HG03097 (cell line): ENCODE data around the gene MBD4.
"Not testable (repeated sequence)": the region's sequence is repeated elsewhere in the genome, so short reads cannot be mapped to it uniquely, and the experiment has no call there.

Experiments used
- ATAC-seq: cut with Tn5 transposase; IDR thresholded peaks from one replicate; pipeline ENCODE4 v1.9.1; 2021; ENCODE audit not compliant: unreplicated experiment, low FRiP score

The MBD4 gene

DNA sequence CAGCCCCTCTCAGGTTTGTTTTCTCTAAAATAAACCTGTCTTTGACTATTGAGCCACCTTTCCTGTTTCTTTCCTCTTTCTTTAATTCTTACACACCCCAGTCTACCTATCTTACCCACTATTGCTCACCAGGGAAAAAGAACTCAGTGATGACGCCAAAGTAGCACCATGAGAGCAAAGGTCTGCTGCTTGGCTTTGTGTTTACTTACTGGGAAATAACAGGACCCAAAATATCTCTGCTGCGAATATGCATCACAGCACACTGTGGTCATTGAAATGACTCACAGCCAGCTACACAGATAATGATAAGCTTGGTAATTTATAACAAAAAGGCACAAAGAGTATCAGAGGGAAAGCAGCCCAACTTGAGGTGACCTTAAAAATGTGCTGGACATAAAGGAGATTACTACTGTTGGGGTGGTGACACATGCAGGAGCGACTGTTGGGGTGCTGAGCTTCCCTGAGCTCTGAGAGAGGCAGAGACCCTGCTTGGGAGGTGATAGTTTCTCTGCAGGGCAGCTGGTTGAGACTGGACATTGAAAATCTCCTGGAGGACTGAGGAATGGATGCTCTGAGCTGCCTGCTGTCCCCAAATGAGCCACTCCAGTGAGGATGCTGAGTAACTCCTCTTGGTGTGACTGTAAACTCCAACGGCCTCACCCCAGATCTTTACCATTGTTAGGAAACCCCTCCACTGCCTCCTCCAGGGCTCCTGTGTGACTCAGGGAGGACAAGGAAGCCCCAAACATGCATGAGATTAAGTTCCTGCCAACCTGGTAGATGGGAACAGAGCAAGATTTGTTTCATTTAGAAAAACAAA lies 25.9 kb downstream of the MBD4 start:
- no peak for ATAC-seq

- not testable (repeated sequence) for ATAC-seq
Measured at GRCh38 chr3:129413238-129413637, 26.5 kb downstream of the MBD4 start.

DNA sequence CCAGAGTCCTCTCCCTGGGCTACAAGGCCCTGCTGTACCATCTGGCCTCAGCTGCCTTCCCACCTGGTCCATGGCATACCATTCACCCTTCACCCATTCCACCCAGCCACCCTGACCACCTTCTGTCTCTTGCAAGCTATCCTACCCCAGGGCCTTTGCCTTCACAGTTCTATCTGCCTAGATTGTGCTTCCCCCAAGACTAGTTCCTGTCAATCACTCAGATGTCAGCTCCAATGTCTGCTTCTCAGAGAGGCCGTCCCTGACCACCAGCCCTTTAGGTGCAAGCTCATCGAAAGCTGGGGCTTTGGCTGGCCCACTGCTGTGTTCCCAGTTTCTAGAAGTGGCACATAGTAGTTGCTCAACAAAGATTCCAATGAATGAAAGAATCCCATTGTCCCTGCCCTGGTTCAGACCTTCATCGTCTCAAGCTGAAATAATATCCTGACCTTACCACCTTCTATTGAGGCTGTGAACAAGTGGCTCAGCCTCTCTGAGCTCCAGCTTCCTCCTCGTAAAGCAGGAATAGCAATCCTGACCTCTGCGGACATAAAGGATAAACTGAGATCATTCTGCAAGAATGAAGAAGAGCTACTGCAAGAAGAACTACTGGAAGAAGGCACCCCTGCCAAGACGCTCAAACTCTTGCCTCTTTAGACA lies 27.1 kb downstream of the MBD4 start:
- ATAC-seq, result no peak

DNA sequence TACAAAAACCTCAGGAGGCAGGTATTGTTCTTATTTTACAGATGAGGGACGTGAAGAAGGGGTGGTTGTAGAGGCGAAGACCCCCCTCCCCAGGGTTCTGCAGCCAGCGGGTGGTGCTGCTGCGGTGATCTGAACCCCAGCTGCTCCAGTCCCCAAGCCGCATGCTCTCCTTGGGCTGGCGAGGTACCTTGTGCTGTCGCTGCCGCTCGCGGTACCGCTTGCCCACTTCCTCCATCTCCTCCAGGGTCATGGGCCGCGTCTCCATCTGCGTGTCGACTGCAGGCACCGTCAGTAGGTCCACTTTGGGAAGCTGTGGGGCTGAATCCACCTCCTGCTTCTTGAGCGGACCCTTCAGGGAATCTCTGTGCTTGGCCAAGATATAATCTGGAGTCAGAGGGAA lies 28.8 kb downstream of the MBD4 start:
- no peak for ATAC-seq

GRCh38 chr3:129409541-129409940 lies 30.2 kb downstream of the MBD4 start:
- ATAC-seq, result no peak

DNA sequence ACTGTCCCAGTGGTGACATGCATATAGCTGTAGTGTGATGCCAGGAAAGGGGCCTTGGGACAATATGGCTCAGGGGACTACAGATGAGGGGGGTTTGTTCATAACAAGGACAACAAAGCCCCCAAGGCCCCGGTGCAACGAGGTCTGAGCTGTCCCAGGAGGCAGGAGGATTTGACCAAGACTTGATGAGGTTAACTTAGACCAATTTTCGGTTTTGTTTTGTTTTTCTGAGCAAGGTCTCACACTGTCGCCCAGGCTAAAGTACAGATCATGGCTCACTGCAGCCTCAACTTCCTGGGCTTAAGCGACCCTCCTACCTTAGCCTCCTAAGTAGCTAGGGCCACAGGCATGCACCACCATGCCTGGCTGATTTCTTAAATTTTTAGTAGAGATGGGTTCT lies 35.1 kb downstream of the MBD4 start:
- ATAC-seq, result no peak

DNA sequence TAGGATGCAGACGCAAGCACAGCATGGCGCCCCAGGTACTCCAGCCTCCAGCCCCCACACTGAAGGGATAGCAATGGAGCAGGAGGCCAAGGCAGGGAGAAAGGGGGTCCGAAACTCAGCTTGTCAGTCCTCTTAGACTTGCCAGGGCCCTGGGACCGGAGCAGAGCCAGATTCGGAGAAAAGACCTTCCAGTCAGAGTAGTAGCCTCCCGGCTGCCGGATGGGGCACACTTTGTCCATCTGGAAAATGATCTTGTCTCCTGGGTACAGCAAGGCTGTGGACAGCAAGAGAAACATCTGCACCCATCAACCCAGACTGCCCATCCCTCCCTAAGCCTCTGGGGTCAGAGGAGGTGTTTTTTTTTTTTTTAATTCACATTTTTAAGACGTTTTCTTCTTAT lies 35.6 kb downstream of the MBD4 start:
- ATAC-seq, result no peak

GRCh38 chr3:129403450-129403849 lies 36.3 kb downstream of the MBD4 start:
- no peak for ATAC-seq

- ATAC-seq, result no peak
Measured at GRCh38 chr3:129402616-129403015, 37.1 kb downstream of the MBD4 start.

GRCh38 chr3:129402210-129402609 lies 37.5 kb downstream of the MBD4 start:
- no peak for ATAC-seq

- ATAC-seq, result peak; percentile 11
Measured at GRCh38 chr3:129399895-129400357, 39.8 kb downstream of the MBD4 start.

GRCh38 chr3:129399145-129399894 lies 40.4 kb downstream of the MBD4 start:
- ATAC-seq, result peak; percentile 43

DNA sequence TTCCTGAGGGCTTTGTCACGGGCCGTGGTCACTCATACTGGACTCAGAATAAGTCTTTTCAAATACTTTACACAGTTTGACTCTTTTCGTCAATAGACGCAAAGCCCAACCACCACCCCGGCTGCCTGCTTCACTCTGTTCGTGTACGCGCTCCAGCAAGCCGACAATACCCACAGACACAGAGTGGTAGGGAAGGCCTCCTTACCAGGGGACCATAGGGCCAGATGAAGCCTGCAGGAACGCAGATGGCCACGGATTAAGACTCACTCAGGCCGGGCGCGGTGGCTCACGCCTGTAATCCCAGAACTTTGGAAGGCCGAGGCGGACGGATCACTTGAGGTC lies 41.0 kb downstream of the MBD4 start:
- ATAC-seq, result no peak

- not testable (repeated sequence) for ATAC-seq
Measured at GRCh38 chr3:129393760-129394564, 45.8 kb downstream of the MBD4 start.

DNA sequence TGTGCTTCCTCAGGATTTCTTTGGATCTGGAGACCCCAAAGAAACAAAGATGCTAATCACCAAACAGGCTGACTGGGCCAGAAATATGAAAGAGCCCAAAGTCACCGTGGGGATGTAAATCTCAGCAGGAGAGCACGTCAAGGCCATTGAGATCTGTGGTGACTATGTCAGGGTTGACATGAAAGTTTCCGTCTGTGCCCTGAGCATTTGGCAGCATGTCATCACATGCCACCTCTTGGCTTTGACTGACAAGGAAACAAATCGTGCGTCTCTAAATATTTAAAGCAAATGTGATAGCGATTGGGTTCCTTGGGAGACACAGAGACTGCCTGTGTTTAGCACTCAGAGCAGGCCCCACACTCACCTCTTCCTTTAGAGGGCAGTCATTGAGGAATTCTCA lies 46.5 kb downstream of the MBD4 start:
- ATAC-seq, result no peak

- not testable (repeated sequence) for ATAC-seq
Measured at GRCh38 chr3:129392106-129392887, 47.5 kb downstream of the MBD4 start.

- not testable (repeated sequence) for ATAC-seq
Measured at GRCh38 chr3:129391583-129391982, 48.2 kb downstream of the MBD4 start.

DNA sequence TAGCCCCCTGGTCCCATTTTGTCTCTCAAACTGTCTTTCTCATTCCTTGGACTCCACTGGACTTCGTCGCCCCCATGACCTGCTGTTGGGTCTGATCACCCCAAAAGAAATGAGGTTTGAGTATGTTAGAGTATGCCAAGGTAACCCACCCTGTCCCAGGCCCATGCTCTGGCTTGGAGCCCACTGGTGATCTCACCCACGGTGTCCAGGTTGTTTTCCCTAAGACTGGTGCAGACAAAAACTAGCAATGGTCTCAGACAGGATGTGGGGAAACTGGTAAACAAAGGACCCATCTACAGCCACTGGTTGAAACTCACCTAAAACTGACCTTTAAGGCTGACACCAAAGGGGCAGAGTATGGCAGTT lies 50.2 kb downstream of the MBD4 start:
- ATAC-seq, result no peak

DNA sequence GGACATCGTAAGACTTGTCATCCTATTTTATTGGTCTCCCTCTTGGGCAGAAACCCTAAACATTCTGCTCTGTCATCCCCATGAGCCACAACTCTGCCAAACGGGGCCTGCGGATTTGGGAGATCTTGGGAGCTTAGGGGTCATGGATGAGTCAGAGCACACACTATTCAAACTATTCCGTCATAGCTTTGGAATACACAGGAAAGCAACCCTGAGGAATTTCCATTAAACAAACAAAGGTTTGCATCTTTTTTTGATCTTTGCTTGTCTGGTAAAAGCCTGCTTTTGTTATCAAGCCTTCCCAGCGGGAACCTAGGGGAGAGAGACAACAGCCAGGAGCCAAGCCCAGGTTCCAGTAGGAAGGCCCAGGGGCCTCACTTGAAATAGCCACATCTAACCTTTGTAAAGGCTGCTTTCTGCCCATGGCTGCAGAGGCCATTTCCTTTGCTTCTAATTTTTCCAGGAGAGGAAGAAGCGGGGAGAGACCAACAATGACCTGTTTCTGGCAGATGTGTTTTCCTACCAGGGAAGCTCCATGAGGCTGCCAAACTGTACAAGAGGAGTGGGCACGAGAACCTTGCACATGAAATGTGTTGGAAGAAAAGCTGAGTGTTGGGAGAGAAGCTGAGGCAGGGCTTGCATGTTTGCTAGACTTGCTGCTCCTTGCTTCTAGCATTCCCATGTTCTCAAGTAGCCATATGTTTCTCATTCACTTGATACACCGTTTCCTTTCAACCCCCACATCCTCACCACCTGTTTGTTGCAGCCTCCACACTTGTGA lies 50.8 kb downstream of the MBD4 start:
- not testable (repeated sequence) for ATAC-seq
